ENCODE data around the gene ARHGEF33. TPM values are rescaled to one million over a fixed set of nuclear protein-coding genes. Genes with fewer than 3 reads are reported as not detected.

Gene ARHGEF33
- total RNA-seq, 3 donors from 2014 or later (not counting 1 experiment from before 2014, with no cell fraction given), result 0.27 TPM; not detected in 2

- Histone ChIP-seq H3K4me1 (ENCODE audit: control insufficient read depth, insufficient read depth, low read length) (no peaks in the 10 kb centered on the region), H3K27ac (ENCODE audit: low read length) (no peak overlapping the region), H3K4me3 (ENCODE audit: low read length) (no peak overlapping the region), H3K27me3 (ENCODE audit: control insufficient read depth, insufficient read depth, low read length) (no peaks in the 10 kb centered on the region), H3K9me3 (ENCODE audit: control insufficient read depth, insufficient read depth, low read length) (no peaks in the 10 kb centered on the region), H3K36me3 (ENCODE audit: control insufficient read depth, insufficient read depth, low read length) (no peaks in the 10 kb centered on the region)
- no peaks in the 10 kb centered on the region for H3K36me3 Mint-ChIP-seq
- no peak for TF ChIP-seq CTCF (IDR thresholded peaks at IDR 0.05)
- no peaks in the 10 kb centered on the region for H3K27me3 Mint-ChIP-seq (ENCODE audit: low read depth in 2 of 2)
- intact Hi-C loops (cut with micrococcal nuclease), result no loop called here
- ATAC-seq, result no peak
- H3K4me3 Mint-ChIP-seq, result no peak overlapping the region
- DNase-seq, result no peak
- H3K4me1 Mint-ChIP-seq, result no peaks in the 10 kb centered on the region
- no CpG with 5 or more reads among the region's 1 CpG for WGBS (ENCODE audit: insufficient coverage)
- no peak overlapping the region for H3K27ac Mint-ChIP-seq
- no peaks in the 10 kb centered on the region for H3K9me3 Mint-ChIP-seq
Measured at GRCh38 chr2:38909872-38910271, 20.2 kb downstream of the ARHGEF33 start.

- no peaks in the 10 kb centered on the region for H3K9me3 Mint-ChIP-seq
- no peaks in the 10 kb centered on the region for H3K27me3 Mint-ChIP-seq (ENCODE audit: low read depth in 2 of 2)
- H3K4me3 Mint-ChIP-seq, result no peak overlapping the region
- H3K27me3 ChIP-seq (ENCODE audit: control insufficient read depth, insufficient read depth, low read length), result no peaks in the 10 kb centered on the region
- no peaks in the 10 kb centered on the region for H3K4me1 ChIP-seq (ENCODE audit: control insufficient read depth, insufficient read depth, low read length)
- H3K27ac ChIP-seq (ENCODE audit: low read length), result no peak overlapping the region
- no peak for DNase-seq
- no peak for ATAC-seq
- no peaks in the 10 kb centered on the region for H3K9me3 ChIP-seq (ENCODE audit: control insufficient read depth, insufficient read depth, low read length)
- no peak overlapping the region for H3K4me3 ChIP-seq (ENCODE audit: low read length)
- H3K27ac Mint-ChIP-seq, result no peak overlapping the region
- no peaks in the 10 kb centered on the region for H3K36me3 ChIP-seq (ENCODE audit: control insufficient read depth, insufficient read depth, low read length)
- intact Hi-C loops (cut with micrococcal nuclease), result no loop called here
- WGBS (ENCODE audit: insufficient coverage), result no CpG with 5 or more reads among the region's 1 CpG
- no peak for TF ChIP-seq CTCF (IDR thresholded peaks at IDR 0.05)
- H3K4me1 Mint-ChIP-seq, result no peaks in the 10 kb centered on the region
- no peaks in the 10 kb centered on the region for H3K36me3 Mint-ChIP-seq
Measured at GRCh38 chr2:38911191-38911590, 21.5 kb downstream of the ARHGEF33 start.

- no peak for TF ChIP-seq CTCF (IDR thresholded peaks at IDR 0.05)
- intact Hi-C loops (cut with micrococcal nuclease), result no loop called here
- peaks cover 0 to under 1% of the 10 kb centered on the region in 2 donors for H3K27me3 Mint-ChIP-seq (ENCODE audit: low read depth in 2 of 2)
Measured at GRCh38 chr2:38912619-38913018, 22.9 kb downstream of the ARHGEF33 start.

GRCh38 chr2:38922389-38922788 lies 32.7 kb downstream of the ARHGEF33 start:
- DNase-seq, result no peak
- no peaks in the 10 kb centered on the region for H3K9me3 ChIP-seq (ENCODE audit: control insufficient read depth, insufficient read depth, low read length)
- no peak overlapping the region for H3K4me3 ChIP-seq (ENCODE audit: low read length)
- no peaks in the 10 kb centered on the region for H3K4me1 ChIP-seq (ENCODE audit: control insufficient read depth, insufficient read depth, low read length)
- no peaks in the 10 kb centered on the region for H3K36me3 ChIP-seq (ENCODE audit: control insufficient read depth, insufficient read depth, low read length)
- no peak for TF ChIP-seq CTCF (IDR thresholded peaks at IDR 0.05)
- no peak for ATAC-seq
- H3K4me1 Mint-ChIP-seq, result no peaks in the 10 kb centered on the region
- peaks cover 4% of the 10 kb centered on the region for H3K27me3 ChIP-seq (ENCODE audit: control insufficient read depth, insufficient read depth, low read length)
- WGBS (ENCODE audit: insufficient coverage), result 88% methylated on average over 2 of the region's 4 CpGs
- no peak overlapping the region for H3K27ac Mint-ChIP-seq
- H3K27ac ChIP-seq (ENCODE audit: low read length), result no peak overlapping the region
- H3K9me3 Mint-ChIP-seq, result no peaks in the 10 kb centered on the region
- H3K4me3 Mint-ChIP-seq, result no peak overlapping the region
- intact Hi-C loops (cut with micrococcal nuclease), result no loop called here
- peaks cover 11 to 28% of the 10 kb centered on the region in 2 donors for H3K27me3 Mint-ChIP-seq (ENCODE audit: low read depth in 2 of 2)
- no peaks in the 10 kb centered on the region for H3K36me3 Mint-ChIP-seq

More at GRCh38 chr2:38912619-38913018, 22.9 kb downstream of the ARHGEF33 start:
- Histone ChIP-seq H3K9me3 (ENCODE audit: control insufficient read depth, insufficient read depth, low read length) (no peaks in the 10 kb centered on the region), H3K36me3 (ENCODE audit: control insufficient read depth, insufficient read depth, low read length) (no peaks in the 10 kb centered on the region), H3K4me3 (ENCODE audit: low read length) (no peak overlapping the region), H3K27ac (ENCODE audit: low read length) (no peak overlapping the region), H3K4me1 (ENCODE audit: control insufficient read depth, insufficient read depth, low read length) (no peaks in the 10 kb centered on the region), H3K27me3 (ENCODE audit: control insufficient read depth, insufficient read depth, low read length) (no peaks in the 10 kb centered on the region)
- Mint-ChIP-seq H3K4me1 (no peaks in the 10 kb centered on the region), H3K9me3 (no peaks in the 10 kb centered on the region), H3K27ac (no peak overlapping the region), H3K4me3 (no peak overlapping the region), H3K36me3 (no peaks in the 10 kb centered on the region)
- DNase-seq (no peak), ATAC-seq (no peak)
- 67% methylated on average over 1 of the region's 1 CpG for WGBS (ENCODE audit: insufficient coverage)

Data from natural killer cell (primary cell).